Pulmonary artery endothelial cell (primary cell): Measurements from ENCODE around the gene DSG2. TPM values are rescaled to one million over a fixed set of nuclear protein-coding genes. Genes with fewer than 3 reads are reported as not detected.
"Not testable (repeated sequence)": the region's sequence is repeated elsewhere in the genome, so short reads cannot be mapped to it uniquely, and the experiment has no call there.

Experiments used
- DNase-seq: peaks from one replicate; pipeline ENCODE4 v3.0.0-alpha.2; 2011; ENCODE audit warnings: low read depth, low spot score
- total RNA-seq: library from RNA; depleted of rRNA; stranded (reverse); fragments of >200 nt; gene quantifications from 2 replicates; pipeline ENCODE4 v1.2.3, GENCODE V29; 2014

The DSG2 gene
- total RNA-seq, 1 donor from 2014 or later: under 0.01 TPM

- no peak for DNase-seq
Observed at GRCh38 chr18:31500051-31500688, 2.2 kb downstream of the DSG2 start.

DNA sequence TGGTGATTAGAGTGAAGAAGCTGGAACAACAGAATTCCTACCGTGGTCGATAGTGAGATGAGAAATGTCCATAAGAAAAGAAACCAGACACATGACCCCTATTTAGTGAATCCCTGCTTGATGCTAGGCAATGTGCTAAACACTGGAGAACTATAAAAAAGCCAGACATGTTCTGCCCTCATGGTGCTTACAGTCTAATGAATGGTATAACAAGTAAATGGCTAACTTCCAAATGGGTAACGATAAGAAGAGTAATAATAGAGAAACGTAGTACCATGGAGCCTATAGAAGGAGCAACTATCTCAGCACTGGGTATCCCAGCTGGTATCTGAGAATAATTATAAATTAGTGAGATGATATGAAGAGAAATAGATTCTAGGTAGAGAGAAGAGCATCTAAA is 5.0 kb downstream of the DSG2 start:
- no peak for DNase-seq

DNA sequence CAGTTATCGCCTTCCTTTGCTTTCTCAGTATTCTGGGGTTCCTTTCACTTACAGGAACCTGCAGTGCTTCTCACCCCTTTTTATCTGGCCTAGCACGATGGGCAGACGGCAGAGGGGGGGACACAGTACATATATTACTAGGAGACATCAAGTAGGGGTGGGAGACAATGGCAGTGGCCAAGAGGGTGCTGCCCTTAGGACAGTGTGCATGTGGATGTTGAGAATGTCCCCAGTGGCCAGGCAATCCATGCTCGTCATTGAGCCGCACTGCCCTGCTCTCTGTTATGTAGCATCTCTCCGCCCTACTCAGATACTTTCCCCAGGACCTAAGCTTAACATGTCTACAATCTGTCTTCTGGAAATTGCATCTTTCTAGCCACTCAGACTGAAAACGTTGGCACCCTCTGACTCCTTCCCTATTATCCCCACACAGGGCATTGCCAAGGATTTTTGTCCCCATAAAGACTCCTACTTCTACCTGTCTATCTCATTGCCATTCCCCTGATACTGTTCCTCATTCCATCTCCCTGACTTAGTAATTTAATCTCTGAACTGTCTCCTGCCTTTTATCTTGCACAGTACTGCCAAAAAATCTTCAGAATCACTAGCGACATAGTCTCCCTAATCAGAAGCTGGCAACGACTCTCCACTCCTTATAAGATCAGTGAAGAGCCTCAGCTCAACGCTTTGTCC is 6.6 kb downstream of the DSG2 start:
- no peak for DNase-seq

DNA sequence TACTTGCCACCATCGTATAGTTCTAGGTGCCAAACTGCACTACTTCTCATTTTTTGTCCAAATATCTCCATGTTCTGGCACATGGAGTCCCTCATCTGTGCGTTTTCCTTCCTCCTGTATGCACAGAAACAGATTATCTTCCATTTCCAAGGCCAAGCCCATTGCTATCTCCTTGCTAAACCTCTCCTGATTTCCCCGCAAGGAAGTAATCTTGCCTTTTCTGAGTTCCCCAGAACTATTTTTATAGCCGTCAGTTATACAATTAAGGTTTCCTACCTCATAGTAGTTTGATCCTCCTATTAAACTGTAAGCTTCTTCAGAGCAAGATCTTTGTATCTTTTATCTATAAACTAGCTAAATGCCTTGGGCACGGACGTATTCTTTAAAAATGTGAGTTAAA is 7.2 kb downstream of the DSG2 start:
- no peak for DNase-seq

GRCh38 chr18:31506024-31506742 is 8.2 kb downstream of the DSG2 start:
- no peak for DNase-seq

GRCh38 chr18:31507124-31507523 is 9.1 kb downstream of the DSG2 start:
- not testable (repeated sequence) for DNase-seq

DNA sequence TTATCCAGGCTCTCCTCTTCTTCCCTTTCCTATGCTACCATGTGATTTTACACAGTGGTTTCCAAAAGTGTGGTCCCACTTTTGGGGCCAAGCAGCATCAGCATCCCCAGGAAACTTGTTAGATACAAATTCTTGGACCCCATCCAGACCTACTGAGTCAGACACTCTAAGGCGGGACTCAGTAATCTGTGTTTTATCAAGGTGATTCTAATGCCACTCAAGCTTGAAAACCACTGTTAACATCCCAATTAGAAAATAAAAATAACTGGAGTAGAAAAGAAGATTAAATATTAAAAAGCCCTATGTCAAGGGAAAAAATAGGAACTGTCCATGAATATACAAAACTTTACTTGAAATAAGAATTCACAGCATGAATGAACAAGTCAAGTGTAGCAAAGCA is 10.8 kb downstream of the DSG2 start:
- DNase-seq: no peak

DNA sequence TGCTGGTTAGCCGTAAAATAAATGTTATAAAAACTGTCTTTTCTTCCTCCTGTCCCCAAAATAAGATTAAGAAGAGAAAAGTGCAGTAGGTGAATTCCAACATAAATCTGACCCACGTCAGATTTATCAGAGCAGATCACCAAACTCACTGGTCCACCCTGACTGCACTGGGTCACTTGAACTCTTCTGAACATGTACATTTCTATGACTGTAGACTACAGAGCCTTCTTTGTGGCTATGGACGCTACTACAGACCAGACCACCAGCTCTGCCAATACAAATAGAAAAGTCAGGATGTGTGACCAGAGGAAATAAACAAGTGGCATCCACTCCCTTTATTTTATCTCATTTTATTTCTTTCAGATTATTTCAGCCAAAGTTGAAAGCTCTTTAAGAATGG is 11.6 kb downstream of the DSG2 start:
- no peak for DNase-seq

DNA sequence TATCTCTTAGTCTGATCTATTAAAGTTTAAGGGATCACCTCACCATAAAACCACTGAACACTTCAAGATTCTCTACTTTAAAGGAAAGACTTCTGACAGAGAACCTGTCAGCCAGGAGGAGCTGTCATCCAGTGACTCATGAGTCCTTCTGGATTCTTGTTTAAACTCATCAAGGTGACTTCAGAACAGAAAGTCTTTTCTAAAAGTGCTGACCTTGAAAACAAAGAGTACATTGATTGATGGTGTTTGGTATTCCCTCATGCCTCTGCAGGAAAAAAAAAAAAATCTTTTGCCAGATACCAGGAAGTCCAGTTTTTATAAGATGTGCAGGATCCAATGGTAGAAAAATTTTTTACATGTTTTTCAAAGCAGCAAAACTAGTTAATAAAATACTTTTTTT is 12.3 kb downstream of the DSG2 start:
- no peak for DNase-seq

- DNase-seq: no peak
Observed at GRCh38 chr18:31511098-31511497, 13.1 kb downstream of the DSG2 start.

DNA sequence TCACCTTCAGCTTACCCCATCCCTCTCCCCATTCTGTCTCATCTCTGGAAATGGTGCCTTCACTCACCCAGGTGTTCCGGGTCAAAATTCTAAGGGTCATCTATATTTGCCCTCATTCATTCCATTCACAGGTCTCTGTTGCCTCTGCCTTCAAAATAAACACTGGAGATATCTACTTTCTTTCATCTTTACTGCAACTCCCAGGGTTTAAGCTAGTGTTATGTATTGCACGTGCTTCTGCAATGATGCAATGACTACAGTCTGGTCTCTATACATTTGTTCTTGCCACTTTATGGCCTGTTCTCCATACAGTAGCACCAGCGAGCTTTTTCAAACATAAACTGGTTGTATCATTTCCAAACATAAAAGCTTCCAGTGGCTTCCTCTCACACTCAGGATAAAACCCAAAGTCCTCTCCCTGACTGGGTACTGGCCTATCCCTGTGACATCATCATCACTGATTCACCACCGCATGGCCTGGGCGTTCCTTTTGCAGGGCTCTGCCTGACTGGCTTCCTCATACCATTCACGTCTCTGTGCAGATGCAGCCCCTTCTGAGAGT is 14.3 kb downstream of the DSG2 start:
- DNase-seq: no peak

- DNase-seq: no peak
Observed at GRCh38 chr18:31513189-31513935, 15.4 kb downstream of the DSG2 start.

GRCh38 chr18:31516437-31516836 is 18.5 kb downstream of the DSG2 start:
- no peak for DNase-seq

GRCh38 chr18:31526374-31526773 is 28.4 kb downstream of the DSG2 start:
- no peak for DNase-seq

GRCh38 chr18:31533236-31533635 is 35.3 kb downstream of the DSG2 start:
- DNase-seq: no peak

- no peak for DNase-seq
Observed at GRCh38 chr18:31538837-31539236, 40.9 kb downstream of the DSG2 start.

- DNase-seq: no peak
Observed at GRCh38 chr18:31546476-31546875, 48.5 kb downstream of the DSG2 start.

GRCh38 chr18:31548853-31549252 is 50.9 kb downstream of the DSG2 start:
- DNase-seq: no peak

GRCh38 chr18:31549416-31549815 is 51.4 kb downstream of the DSG2 start:
- no peak for DNase-seq

DNA sequence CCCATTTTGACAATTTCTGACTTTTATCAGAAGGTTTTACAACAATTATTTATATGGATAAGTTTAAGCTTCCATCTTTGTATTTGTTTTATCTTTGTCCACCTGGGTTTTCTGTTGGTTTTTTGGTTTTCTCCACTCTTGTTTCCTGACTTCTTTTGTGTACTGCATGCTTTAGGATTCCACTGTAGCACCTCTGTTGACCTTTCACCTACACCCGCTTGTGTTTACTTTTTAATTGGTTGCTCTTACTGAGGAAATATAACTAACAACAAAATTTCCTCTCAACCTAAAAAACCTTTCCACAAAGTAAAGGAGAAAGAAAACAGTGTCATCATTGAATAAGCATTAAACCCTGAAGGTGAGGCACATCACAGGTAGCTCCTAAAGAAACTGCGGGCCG is 53.9 kb downstream of the DSG2 start:
- DNase-seq: no peak

- DNase-seq: no peak
Observed at GRCh38 chr18:31553800-31554199, 55.8 kb downstream of the DSG2 start.

GRCh38 chr18:31554776-31555175 is 56.8 kb downstream of the DSG2 start:
- DNase-seq: no peak
